Liver (tissue), 9 donors: Measurements from ENCODE around the gene FGR. TPM values are rescaled to one million over a fixed set of nuclear protein-coding genes. Genes with fewer than 3 reads are reported as not detected.

Experiments used
- DNase-seq: peaks from one replicate; pipeline ENCODE4 v3.0.0-alpha.2; 2017; ENCODE audit warnings: low spot score
- H3K27ac ChIP-seq, 2 donors: one replicate each; pipeline ENCODE4 v1.7.0; 2013; ENCODE audit warnings: inconsistent platforms in 2 of 2, low read length in 2 of 2, control low read depth in 1 of 2, low read depth in 1 of 2, mild to moderate bottlenecking in 1 of 2
- H3K27me3 ChIP-seq, 4 donors: one replicate each; pipeline versions ENCODE4 v1.6.1 to v1.7.0; 2013; ENCODE audit warnings: low read length in 3 of 4, inconsistent platforms in 1 of 4, mild to moderate bottlenecking in 1 of 4, moderate library complexity in 1 of 4; ENCODE audit not compliant: control insufficient read depth in 4 of 4, insufficient read depth in 4 of 4
- H3K36me3 ChIP-seq, 4 donors: one replicate each; pipeline versions ENCODE4 v1.6.1 to v1.7.0; 2013; ENCODE audit warnings: low read length in 3 of 4, mild to moderate bottlenecking in 3 of 4, low read depth in 1 of 4, moderate library complexity in 1 of 4; ENCODE audit not compliant: control insufficient read depth in 4 of 4, insufficient read depth in 3 of 4
- H3K4me1 ChIP-seq, 4 donors: one replicate each; pipeline versions ENCODE4 v1.6.1 to v1.7.0; 2013; ENCODE audit warnings: low read length in 3 of 4, mild to moderate bottlenecking in 3 of 4, moderate library complexity in 1 of 4; ENCODE audit not compliant: control insufficient read depth in 4 of 4, insufficient read depth in 4 of 4
- H3K4me3 ChIP-seq, 3 donors: one replicate each; pipeline versions ENCODE4 v1.6.1 to v1.7.0; 2013; ENCODE audit warnings: low read length in 3 of 3, control low read depth in 1 of 3, low read depth in 1 of 3, mild to moderate bottlenecking in 1 of 3
- H3K9ac ChIP-seq, 2 donors: one replicate each; pipeline ENCODE4 v1.7.0; 2013; ENCODE audit warnings: low read length in 2 of 2, mild to moderate bottlenecking in 2 of 2, moderate library complexity in 2 of 2, control low read depth in 1 of 2, low read depth in 1 of 2
- H3K9me3 ChIP-seq, 4 donors: one replicate each; pipeline versions ENCODE4 v1.6.1 to v1.7.0; 2013; ENCODE audit warnings: low read length in 3 of 4; ENCODE audit not compliant: control insufficient read depth in 4 of 4
- CTCF ChIP-seq: fragments of 150-350 bp; IDR thresholded peaks from 2 replicates; pipeline ENCODE4 v1.5.1; 2017; ENCODE audit warnings: improper control_type of control experiment, low read depth, low read length; ENCODE audit not compliant: missing input control
- EGR1 ChIP-seq, 2 donors: IDR thresholded peaks; 2 replicates each; pipeline ENCODE4 v1.6.1; 2016 to 2018; ENCODE audit warnings: antibody characterized with exemption in 2 of 2, low read depth in 2 of 2
- FOXA1 ChIP-seq: IDR thresholded peaks from 2 replicates; pipeline ENCODE4 v1.6.1; 2016; ENCODE audit warnings: antibody characterized with exemption
- FOXA2 ChIP-seq: IDR thresholded peaks from 2 replicates; pipeline ENCODE4 v1.6.1; 2016; ENCODE audit warnings: antibody characterized with exemption
- GABPA ChIP-seq, 2 donors: IDR thresholded peaks in 1 of 2; conservative IDR thresholded peaks in 1 of 2; 2 replicates each; pipeline ENCODE4 v1.6.1; 2016; ENCODE audit warnings: antibody characterized with exemption in 2 of 2, mild to moderate bottlenecking in 1 of 2, moderate library complexity in 1 of 2
- HNF4A ChIP-seq, 2 donors: conservative IDR thresholded peaks; 2 replicates each; pipeline ENCODE4 v1.6.1; 2016; ENCODE audit warnings: antibody characterized with exemption in 2 of 2, mild to moderate bottlenecking in 2 of 2
- HNF4G ChIP-seq: IDR thresholded peaks from 2 replicates; pipeline ENCODE4 v1.6.1; 2016; ENCODE audit warnings: antibody characterized with exemption
- JUND ChIP-seq, 2 donors: IDR thresholded peaks; 2 replicates each; pipeline ENCODE4 v1.6.1; 2016; ENCODE audit warnings: antibody characterized with exemption in 2 of 2
- NR2F2 ChIP-seq: IDR thresholded peaks from 2 replicates; pipeline ENCODE4 v1.6.1; 2016; ENCODE audit warnings: antibody characterized with exemption
- RAD21 ChIP-seq, 2 donors: IDR thresholded peaks; 2 replicates each; pipeline ENCODE4 v1.6.1; 2016; ENCODE audit warnings: antibody characterized with exemption in 2 of 2, mild to moderate bottlenecking in 2 of 2
- RXRA ChIP-seq, 2 donors: IDR thresholded peaks; 2 replicates each; pipeline ENCODE4 v1.6.1; 2017 to 2018; ENCODE audit warnings: antibody characterized with exemption in 2 of 2, mild to moderate bottlenecking in 1 of 2
- SP1 ChIP-seq: IDR thresholded peaks from 2 replicates; pipeline ENCODE4 v1.6.1; 2018; ENCODE audit warnings: antibody characterized with exemption, mild to moderate bottlenecking
- TAF1 ChIP-seq: conservative IDR thresholded peaks from 2 replicates; pipeline ENCODE4 v1.6.1; 2016; ENCODE audit warnings: antibody characterized with exemption, mild to moderate bottlenecking
- YY1 ChIP-seq: IDR thresholded peaks from 2 replicates; pipeline ENCODE4 v1.6.1; 2016; ENCODE audit warnings: antibody characterized with exemption, mild to moderate bottlenecking
- WGBS: extraction: QIAGEN DNeasy Blood & Tissue Kit; methylation state at CpG from one replicate; pipeline ENCODE4 v1.1.7; 2013; 5-methylcytosine and 5-hydroxymethylcytosine counted together
- polyA plus RNA-seq, 2 donors: library from polyadenylated mRNA; stranded (reverse) in 1 of 2; unstranded in 1 of 2; fragments of 200-250 nt in 1 of 2; fragments of >200 nt in 1 of 2; fragmentation: Nextera tagmentation in 1 of 2; extraction: Ambion mirVana in 1 of 2; gene quantifications; one replicate each; pipeline versions ENCODE4 v1.2.1 to v1.2.3, GENCODE V29; 2013 to 2015
- total RNA-seq, 2 donors: library from RNA; depleted of rRNA; stranded (reverse); fragments of >200 nt; gene quantifications; one replicate each; pipeline ENCODE4 v1.2.3, GENCODE V29; 2014
- TF ChIP-seq, protein P1 (sequence below): IDR thresholded peaks from 2 replicates; pipeline ENCODE4 v1.6.1; 2016; ENCODE audit warnings: antibody characterized with exemption
- TF ChIP-seq, protein P2 (sequence below): IDR thresholded peaks from 2 replicates; pipeline ENCODE4 v1.6.1; 2016; ENCODE audit warnings: antibody characterized with exemption
- TF ChIP-seq, protein P3 (sequence below): IDR thresholded peaks from 2 replicates; pipeline ENCODE4 v1.6.1; 2016; ENCODE audit warnings: antibody characterized with exemption
- donor health status: healthy.
- donor health status: healthy.
- donor health status: healthy.
- donor health status: healthy.
- donor health status: healthy.

The FGR gene
- total and polyA plus RNA-seq, 4 donors = 2.8 to 20.2 (median 6.2) TPM

DNA sequence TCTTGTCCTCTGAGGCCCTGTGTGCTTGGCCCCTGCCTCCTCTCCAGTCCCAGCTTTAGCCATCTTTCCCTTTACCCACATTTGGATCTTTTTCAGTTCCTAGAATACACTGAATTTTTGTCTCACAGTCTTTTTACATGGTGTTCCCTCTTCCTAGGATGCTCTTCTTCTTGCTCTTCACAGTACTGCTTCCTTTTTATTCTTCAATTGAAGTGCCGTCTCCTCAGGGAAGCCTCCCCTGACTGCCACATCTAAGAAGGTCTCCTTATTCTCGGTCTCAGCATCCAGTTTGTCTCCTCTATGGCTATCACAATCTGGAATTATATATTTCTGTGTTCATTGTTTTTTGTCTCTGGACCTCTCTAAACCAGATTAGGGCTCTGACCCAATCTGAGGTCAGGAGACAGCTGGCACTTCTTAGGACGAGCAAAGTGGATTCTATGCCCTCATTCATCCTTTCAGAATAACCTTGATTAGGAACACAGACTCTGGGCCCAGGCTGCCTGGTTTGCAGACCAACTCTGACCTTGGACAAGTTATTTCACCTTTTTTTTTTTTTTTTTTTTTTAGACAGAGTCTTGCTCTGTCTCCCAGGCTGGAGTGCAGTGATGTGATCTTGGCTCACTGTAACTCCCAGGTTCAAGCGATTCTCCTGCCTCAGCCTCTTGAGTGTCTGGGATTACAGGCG is 3.2 kb upstream of the FGR start (continued):
- TF ChIP-seq TAF1 (no peak), HNF4A (conservative IDR thresholded peaks at IDR 0.05) (no peak), YY1 (no peak), SP1 (no peak), FOXA1 (no peak), GABPA (IDR thresholded peaks at IDR 0.05 in 1 of 2, conservative IDR thresholded peaks at IDR 0.05 in 1 of 2) (no peak)
- TF ChIP-seq, protein P1, sequence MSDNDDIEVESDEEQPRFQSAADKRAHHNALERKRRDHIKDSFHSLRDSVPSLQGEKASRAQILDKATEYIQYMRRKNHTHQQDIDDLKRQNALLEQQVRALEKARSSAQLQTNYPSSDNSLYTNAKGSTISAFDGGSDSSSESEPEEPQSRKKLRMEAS = no peak

DNA sequence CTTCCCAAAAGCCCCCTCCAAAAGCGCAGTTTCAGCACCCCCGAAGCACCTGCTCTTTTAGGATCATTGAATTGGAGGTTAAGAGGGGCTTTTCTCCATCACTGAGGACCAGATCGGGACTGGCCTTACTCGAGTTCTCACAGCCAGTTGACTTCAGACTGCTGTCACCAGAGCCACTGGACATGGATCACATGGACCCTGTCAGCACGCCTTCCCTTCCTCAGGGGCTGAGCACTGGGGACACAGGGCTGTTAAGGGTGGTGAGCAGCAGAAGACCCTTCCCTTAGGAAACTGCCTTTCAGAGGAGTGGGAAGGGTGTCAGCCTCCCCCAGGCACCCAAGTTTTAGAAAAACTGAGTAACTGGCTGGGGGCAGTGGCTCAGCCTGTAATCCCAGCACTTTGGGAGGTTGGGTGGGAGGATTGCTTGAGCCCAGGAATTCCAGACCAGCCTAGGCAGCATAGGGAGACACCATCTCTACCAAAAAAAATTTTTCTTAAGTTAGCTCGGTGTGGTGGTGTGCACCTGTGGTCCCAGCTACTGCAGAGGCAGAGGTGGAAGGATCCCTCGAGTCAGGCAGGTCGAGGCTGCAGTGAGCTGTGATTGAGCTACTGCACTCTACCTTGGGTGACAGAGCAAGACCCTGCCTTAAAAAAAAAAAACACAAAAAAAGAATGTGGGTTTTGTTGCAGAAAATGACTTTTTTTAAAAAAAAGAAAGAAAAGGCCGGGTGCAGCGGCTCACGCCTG is 584 bp upstream of the FGR start:
- TF ChIP-seq CTCF (no peak), TAF1 (no peak), RXRA (IDR thresholded peaks at IDR 0.05) (no peak), NR2F2 (no peak), RAD21 (IDR thresholded peaks at IDR 0.05) (no peak), FOXA1 (no peak), FOXA2 (no peak), GABPA (IDR thresholded peaks at IDR 0.05 in 1 of 2, conservative IDR thresholded peaks at IDR 0.05 in 1 of 2) (no peak), SP1 (no peak), HNF4A (conservative IDR thresholded peaks at IDR 0.05) (no peak), JUND (IDR thresholded peaks at IDR 0.05) (no peak), HNF4G (no peak), EGR1 (IDR thresholded peaks at IDR 0.05; ENCODE audit: low read depth in 2 of 2) (no peak)
- TF ChIP-seq, protein P2, sequence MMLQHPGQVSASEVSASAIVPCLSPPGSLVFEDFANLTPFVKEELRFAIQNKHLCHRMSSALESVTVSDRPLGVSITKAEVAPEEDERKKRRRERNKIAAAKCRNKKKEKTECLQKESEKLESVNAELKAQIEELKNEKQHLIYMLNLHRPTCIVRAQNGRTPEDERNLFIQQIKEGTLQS = no peak
- TF ChIP-seq, protein P1 = no peak
- TF ChIP-seq, protein P3, sequence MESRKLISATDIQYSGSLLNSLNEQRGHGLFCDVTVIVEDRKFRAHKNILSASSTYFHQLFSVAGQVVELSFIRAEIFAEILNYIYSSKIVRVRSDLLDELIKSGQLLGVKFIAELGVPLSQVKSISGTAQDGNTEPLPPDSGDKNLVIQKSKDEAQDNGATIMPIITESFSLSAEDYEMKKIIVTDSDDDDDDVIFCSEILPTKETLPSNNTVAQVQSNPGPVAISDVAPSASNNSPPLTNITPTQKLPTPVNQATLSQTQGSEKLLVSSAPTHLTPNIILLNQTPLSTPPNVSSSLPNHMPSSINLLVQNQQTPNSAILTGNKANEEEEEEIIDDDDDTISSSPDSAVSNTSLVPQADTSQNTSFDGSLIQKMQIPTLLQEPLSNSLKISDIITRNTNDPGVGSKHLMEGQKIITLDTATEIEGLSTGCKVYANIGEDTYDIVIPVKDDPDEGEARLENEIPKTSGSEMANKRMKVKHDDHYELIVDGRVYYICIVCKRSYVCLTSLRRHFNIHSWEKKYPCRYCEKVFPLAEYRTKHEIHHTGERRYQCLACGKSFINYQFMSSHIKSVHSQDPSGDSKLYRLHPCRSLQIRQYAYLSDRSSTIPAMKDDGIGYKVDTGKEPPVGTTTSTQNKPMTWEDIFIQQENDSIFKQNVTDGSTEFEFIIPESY = no peak
- Histone ChIP-seq H3K4me3 (no peak overlapping the region), H3K9me3 (no peaks in the 10 kb centered on the region), H3K4me1 (peaks cover 0 to 10% (median 3%) of the 10 kb centered on the region in 4 donors), H3K27ac (no peak overlapping the region), H3K27me3 (no peaks in the 10 kb centered on the region), H3K9ac (no peak overlapping the region), H3K36me3 (no peaks in the 10 kb centered on the region)
- no peak for DNase-seq
- 84% methylated on average over 11 of the region's 11 CpGs for WGBS
